Trophoblast cell (in vitro differentiated cells and primary cell): Measurements from ENCODE around the gene KCTD13.
A peak's percentile ranks its signal among the peaks of the same experiment; 100 is the strongest.
"Not testable (repeated sequence)": the region's sequence is repeated elsewhere in the genome, so short reads cannot be mapped to it uniquely, and the experiment has no call there.

Experiments used
- DNase-seq, 2 donors: peaks; one replicate each; pipeline ENCODE4 v3.0.0-alpha.2; 2016
- H2AFZ ChIP-seq: 2 replicates; pipeline ENCODE4 v1.6.1; 2013; ENCODE audit warnings: low read length, moderate library complexity, mild to moderate bottlenecking; ENCODE audit not compliant: insufficient read depth, poor library complexity
- H2AK5ac ChIP-seq: 2 replicates; pipeline ENCODE4 v1.6.1; 2013; ENCODE audit warnings: mild to moderate bottlenecking, low read length
- H2BK120ac ChIP-seq: 2 replicates; pipeline ENCODE4 v1.6.1; 2013; ENCODE audit warnings: low read length, mild to moderate bottlenecking, moderate library complexity; ENCODE audit not compliant: insufficient read depth, poor library complexity
- H2BK12ac ChIP-seq: 2 replicates; pipeline ENCODE4 v1.6.1; 2013; ENCODE audit warnings: mild to moderate bottlenecking, low read length, moderate library complexity
- H2BK5ac ChIP-seq: 2 replicates; pipeline ENCODE4 v1.6.1; 2013; ENCODE audit warnings: low read length, low read depth, moderate library complexity, mild to moderate bottlenecking; ENCODE audit not compliant: poor library complexity
- H3K14ac ChIP-seq: 2 replicates; pipeline ENCODE4 v1.6.1; 2013; ENCODE audit warnings: mild to moderate bottlenecking, low read length
- H3K18ac ChIP-seq: 2 replicates; pipeline ENCODE4 v1.6.1; 2013; ENCODE audit warnings: mild to moderate bottlenecking, low read length
- H3K23ac ChIP-seq: 2 replicates; pipeline ENCODE4 v1.6.1; 2013; ENCODE audit warnings: low read length
- H3K27ac ChIP-seq: 2 replicates; pipeline ENCODE4 v1.5.1; 2013; ENCODE audit warnings: low read depth, mild to moderate bottlenecking, inconsistent platforms, low read length, moderate library complexity
- H3K27me3 ChIP-seq: 2 replicates; pipeline ENCODE4 v1.6.1; 2013; ENCODE audit warnings: inconsistent platforms, mild to moderate bottlenecking, low read length, moderate library complexity; ENCODE audit not compliant: insufficient read depth
- H3K36me3 ChIP-seq, 2 experiments: 1 replicate in 1 of 2; 2 replicates in 1 of 2; pipeline ENCODE4 v1.6.1; 2013; ENCODE audit warnings: low read length in 2 of 2, mild to moderate bottlenecking in 2 of 2, moderate library complexity in 1 of 2; ENCODE audit not compliant: insufficient read depth in 2 of 2, control insufficient read depth in 1 of 2
- H3K4ac ChIP-seq: 2 replicates; pipeline ENCODE4 v1.6.1; 2013; ENCODE audit warnings: low read depth, mild to moderate bottlenecking, low read length, moderate library complexity
- H3K4me1 ChIP-seq, 2 experiments: 1 replicate in 1 of 2; 2 replicates in 1 of 2; pipeline ENCODE4 v1.6.1; 2013; ENCODE audit warnings: low read length in 2 of 2, mild to moderate bottlenecking in 2 of 2, moderate library complexity in 1 of 2; ENCODE audit not compliant: insufficient read depth in 2 of 2, control insufficient read depth in 1 of 2
- H3K4me2 ChIP-seq: 2 replicates; pipeline ENCODE4 v1.6.1; 2013; ENCODE audit warnings: inconsistent platforms, mild to moderate bottlenecking, low read length, moderate library complexity
- H3K4me3 ChIP-seq: 2 replicates; pipeline ENCODE4 v1.5.1; 2013; ENCODE audit warnings: mild to moderate bottlenecking, low read depth, low read length, inconsistent platforms
- H3K79me1 ChIP-seq: one replicate; pipeline ENCODE4 v1.6.1; 2013; ENCODE audit warnings: low read length
- H3K79me2 ChIP-seq: 2 replicates; pipeline ENCODE4 v1.6.1; 2013; ENCODE audit warnings: low read length, mild to moderate bottlenecking; ENCODE audit not compliant: control insufficient read depth, insufficient read depth, poor library complexity
- H3K9ac ChIP-seq: 2 replicates; pipeline ENCODE4 v1.6.1; 2013; ENCODE audit warnings: mild to moderate bottlenecking, low read length
- H3K9me3 ChIP-seq: 2 replicates; pipeline ENCODE4 v1.6.1; 2013; ENCODE audit warnings: low read depth, mild to moderate bottlenecking, control low read depth, inconsistent platforms, low read length; ENCODE audit not compliant: insufficient read depth
- H4K12ac ChIP-seq: 2 replicates; pipeline ENCODE4 v1.6.1; 2013; ENCODE audit warnings: low read depth, mild to moderate bottlenecking, low read length, moderate library complexity
- H4K8ac ChIP-seq: 2 replicates; pipeline ENCODE4 v1.6.1; 2013; ENCODE audit warnings: low read depth, mild to moderate bottlenecking, low read length, moderate library complexity
- H4K91ac ChIP-seq: one replicate; pipeline ENCODE4 v1.6.1; 2013; ENCODE audit warnings: low read depth, mild to moderate bottlenecking, low read length, moderate library complexity
- WGBS: extraction: QIAGEN DNeasy Blood & Tissue Kit; methylation state at CpG from one replicate; pipeline ENCODE4 v1.1.7; 2013; ENCODE audit warnings: missing lambda C conversion rate; ENCODE audit not compliant: insufficient read length, insufficient coverage; ENCODE audit errors: extremely low coverage; 5-methylcytosine and 5-hydroxymethylcytosine counted together

Gene KCTD13

GRCh38 chr16:29871822-29872546 lies 54.0 kb downstream of the KCTD13 start:
- no peak overlapping the region for H2AFZ ChIP-seq
- H2BK120ac ChIP-seq = no peak overlapping the region
- WGBS = no CpG with 5 or more reads among the region's 16 CpGs
- H3K4ac ChIP-seq = no peak overlapping the region
- H4K8ac ChIP-seq = no peak overlapping the region
- no peak overlapping the region for H3K4me3 ChIP-seq
- no peak overlapping the region for H3K18ac ChIP-seq
- no peak overlapping the region for H3K14ac ChIP-seq
- no peak overlapping the region for H3K27ac ChIP-seq
- H3K27me3 ChIP-seq = peaks cover 11% of the 10 kb centered on the region
- H2BK5ac ChIP-seq = no peak overlapping the region
- peaks cover 1% of the 10 kb centered on the region for H3K9me3 ChIP-seq
- no peak overlapping the region for H2BK12ac ChIP-seq
- H4K12ac ChIP-seq = no peak overlapping the region
- no peak overlapping the region for H2AK5ac ChIP-seq
- H3K23ac ChIP-seq = no peak overlapping the region
- no peak overlapping the region for H4K91ac ChIP-seq
- H3K36me3 ChIP-seq = no peaks in the 10 kb centered on the region
- DNase-seq = no peak
- H3K4me1 ChIP-seq = no peaks in the 10 kb centered on the region
- H3K4me2 ChIP-seq = no peak overlapping the region
- H3K9ac ChIP-seq = no peak overlapping the region
- H3K79me1 ChIP-seq = no peaks in the 10 kb centered on the region
- no peaks in the 10 kb centered on the region for H3K79me2 ChIP-seq

GRCh38 chr16:29869067-29869466 lies 57.0 kb downstream of the KCTD13 start:
- H4K8ac ChIP-seq, H2BK12ac ChIP-seq, H2AFZ ChIP-seq, H3K27ac ChIP-seq, H3K27me3 ChIP-seq, DNase-seq, H2BK5ac ChIP-seq, H4K12ac ChIP-seq, H2BK120ac ChIP-seq, H3K4me1 ChIP-seq, H3K4me3 ChIP-seq, H3K79me1 ChIP-seq, H3K9me3 ChIP-seq, H3K36me3 ChIP-seq, H3K18ac ChIP-seq, H3K9ac ChIP-seq, H3K4ac ChIP-seq, H4K91ac ChIP-seq, H2AK5ac ChIP-seq, H3K23ac ChIP-seq, H3K14ac ChIP-seq, H3K79me2 ChIP-seq, H3K4me2 ChIP-seq: not testable (repeated sequence)
- no CpG with 5 or more reads among the region's 8 CpGs for WGBS

- no peak overlapping the region for H4K12ac ChIP-seq
- H3K27ac ChIP-seq = no peak overlapping the region
- H3K27me3 ChIP-seq = no peaks in the 10 kb centered on the region
- H3K79me1 ChIP-seq = no peaks in the 10 kb centered on the region
- no peak overlapping the region for H2AFZ ChIP-seq
- no peak overlapping the region for H4K91ac ChIP-seq
- H2AK5ac ChIP-seq = no peak overlapping the region
- H2BK120ac ChIP-seq = no peak overlapping the region
- H3K4me3 ChIP-seq = no peak overlapping the region
- H3K36me3 ChIP-seq = no peaks in the 10 kb centered on the region
- DNase-seq = no peak
- no CpG with 5 or more reads among the region's 8 CpGs for WGBS
- H3K14ac ChIP-seq = no peak overlapping the region
- no peak overlapping the region for H3K4ac ChIP-seq
- H3K4me2 ChIP-seq = no peak overlapping the region
- H3K9me3 ChIP-seq = peaks cover 5% of the 10 kb centered on the region
- H3K79me2 ChIP-seq = no peaks in the 10 kb centered on the region
- H2BK5ac ChIP-seq = no peak overlapping the region
- H3K23ac ChIP-seq = no peak overlapping the region
- H2BK12ac ChIP-seq = no peak overlapping the region
- no peak overlapping the region for H3K18ac ChIP-seq
- no peak overlapping the region for H3K9ac ChIP-seq
- peaks cover 0 to 3% of the 10 kb centered on the region in 2 experiments for H3K4me1 ChIP-seq
- no peak overlapping the region for H4K8ac ChIP-seq
These were observed 57.5 kb downstream of the KCTD13 start for GRCh38 chr16:29868396-29869009.

DNA sequence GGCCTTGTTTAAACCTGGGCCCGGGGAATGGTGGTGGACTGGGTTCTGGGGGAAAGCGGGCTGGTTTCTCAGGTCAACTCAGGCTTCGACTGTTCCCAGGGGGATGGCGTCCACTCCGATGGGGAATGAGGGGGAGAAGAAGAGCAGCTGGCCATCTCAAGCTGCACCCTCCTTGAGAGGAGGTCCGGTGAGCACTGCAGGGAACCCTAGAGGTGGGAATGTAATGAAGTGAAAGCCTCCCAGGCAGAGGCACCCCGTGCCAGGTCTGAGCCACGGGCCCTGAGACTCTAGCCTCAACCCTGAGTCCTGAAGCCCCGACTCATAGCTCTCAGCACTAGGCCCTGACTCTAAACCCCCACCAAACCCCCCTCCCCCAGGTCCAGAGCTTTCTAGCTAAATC lies 61.8 kb downstream of the KCTD13 start:
- Histone ChIP-seq H3K27ac (no peak overlapping the region), H3K4me1 (peaks cover 0 to 10% of the 10 kb centered on the region in 2 experiments), H3K14ac (no peak overlapping the region), H4K91ac (no peak overlapping the region), H3K18ac (no peak overlapping the region), H3K36me3 (peaks cover 11 to 16% of the 10 kb centered on the region in 2 experiments), H3K79me2 (peaks cover 4% of the 10 kb centered on the region), H4K8ac (peak overlapping the region; percentile 27), H3K9ac (no peak overlapping the region), H3K4me2 (no peak overlapping the region), H3K79me1 (peaks cover 5% of the 10 kb centered on the region), H2BK5ac (no peak overlapping the region), H3K27me3 (no peaks in the 10 kb centered on the region), H2BK120ac (no peak overlapping the region), H3K23ac (no peak overlapping the region), H4K12ac (no peak overlapping the region), H2AFZ (no peak overlapping the region), H3K4me3 (no peak overlapping the region), H3K9me3 (peaks cover 3% of the 10 kb centered on the region), H2BK12ac (no peak overlapping the region), H3K4ac (no peak overlapping the region), H2AK5ac (no peak overlapping the region)
- no peak for DNase-seq
- no CpG with 5 or more reads among the region's 9 CpGs for WGBS
